ENCODE results near the gene CXCL6.

- TF ChIP-seq, protein P1, sequence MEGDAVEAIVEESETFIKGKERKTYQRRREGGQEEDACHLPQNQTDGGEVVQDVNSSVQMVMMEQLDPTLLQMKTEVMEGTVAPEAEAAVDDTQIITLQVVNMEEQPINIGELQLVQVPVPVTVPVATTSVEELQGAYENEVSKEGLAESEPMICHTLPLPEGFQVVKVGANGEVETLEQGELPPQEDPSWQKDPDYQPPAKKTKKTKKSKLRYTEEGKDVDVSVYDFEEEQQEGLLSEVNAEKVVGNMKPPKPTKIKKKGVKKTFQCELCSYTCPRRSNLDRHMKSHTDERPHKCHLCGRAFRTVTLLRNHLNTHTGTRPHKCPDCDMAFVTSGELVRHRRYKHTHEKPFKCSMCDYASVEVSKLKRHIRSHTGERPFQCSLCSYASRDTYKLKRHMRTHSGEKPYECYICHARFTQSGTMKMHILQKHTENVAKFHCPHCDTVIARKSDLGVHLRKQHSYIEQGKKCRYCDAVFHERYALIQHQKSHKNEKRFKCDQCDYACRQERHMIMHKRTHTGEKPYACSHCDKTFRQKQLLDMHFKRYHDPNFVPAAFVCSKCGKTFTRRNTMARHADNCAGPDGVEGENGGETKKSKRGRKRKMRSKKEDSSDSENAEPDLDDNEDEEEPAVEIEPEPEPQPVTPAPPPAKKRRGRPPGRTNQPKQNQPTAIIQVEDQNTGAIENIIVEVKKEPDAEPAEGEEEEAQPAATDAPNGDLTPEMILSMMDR (conservative IDR thresholded peaks at IDR 0.05; ENCODE audit: low read length): no peak
- TF ChIP-seq EZH2phosphoT487 (IDR thresholded peaks at IDR 0.05; ENCODE audit: borderline replicate concordance): no peak
Observed at GRCh38 chr4:73865431-73866096, 29.1 kb downstream of the CXCL6 start.
